SU-DHL-6 (cell line): ENCODE data around the gene ETFRF1.

Experiments
- CTCF ChIP-seq: fragments of 200-600 bp; sonication (generic); IDR thresholded peaks from one replicate; pipeline ENCODE4 v1.5.1; 2017; ENCODE audit warnings: antibody characterized with exemption, mild to moderate bottlenecking, low read length, moderate library complexity; ENCODE audit not compliant: insufficient read depth, poor library complexity, severe bottlenecking
- EZH2phosphoT487 ChIP-seq: fragments of 200-600 bp; sonication (generic), shearing (Covaris generic); conservative IDR thresholded peaks from 2 replicates; pipeline ENCODE4 v1.6.1; 2018; ENCODE audit warnings: mild to moderate bottlenecking, antibody characterized with exemption, low read length, moderate library complexity, mixed read lengths

GRCh38 chr12:25251769-25252168 is 56.7 kb downstream of the ETFRF1 start:
- TF ChIP-seq CTCF (no peak), EZH2phosphoT487 (no peak)
